ENCODE measurements around the gene PTGDR. TPM values are rescaled to one million over a fixed set of nuclear protein-coding genes. Genes with fewer than 3 reads are reported as not detected.

The PTGDR gene
- total and polyA plus RNA-seq, 10 of the 15 experiments (the other 5 are each of a cell fraction or from before 2014, with no cell fraction given): not detected

- TF ChIP-seq CTCF (IDR thresholded peaks at IDR 0.05 in 2 of 3, conservative IDR thresholded peaks at IDR 0.05 in 1 of 3; ENCODE audit: control insufficient read depth in 2 of 3, extremely low read depth in 1 of 3, insufficient read depth in 1 of 3, low read depth in 3 of 3, low read length in 3 of 3): peak; percentile 31 to 37 (median 35); a peak in 4 of 6 replicates
These were observed 4.9 kb downstream of the PTGDR start (continued) for GRCh38 chr14:52272375-52272774.

- no peak for FAIRE-seq
- DNase-seq (ENCODE audit: low read depth, low spot score): no peak
- no peak for ATAC-seq
- ChIA-PET CTCF (no interaction called here), RAD21 (ENCODE audit: unreplicated experiment) (no interaction called here), SMC1A (ENCODE audit: uncharacterized antibody, unreplicated experiment) (no interaction called here), POLR2A (no interaction called here)
- no peaks in the 10 kb centered on the region for H3K36me3 ChIP-seq (ENCODE audit: control insufficient read depth in 2 of 2, insufficient read depth in 2 of 2, low read length in 1 of 2)
- WGBS (ENCODE audit: insufficient coverage, insufficient replicate concordance, low lambda C conversion rate, missing lambda C conversion rate): 30% methylated on average over 3 of the region's 3 CpGs
- no peak overlapping the region for H3K4me2 ChIP-seq (ENCODE audit: control insufficient read depth, insufficient read depth)
- in situ Hi-C loops (cut with MboI): loop anchor here (10.0 kb wide), 1 partner anchor 231 kb away; no protein-coding TSS in a partner anchor
- no TSS peak for BruUV-seq (replicated peaks)
- H3K27ac ChIP-seq (ENCODE audit: control insufficient read depth, insufficient read depth): no peak overlapping the region
- no peaks in the 10 kb centered on the region for H4K20me1 ChIP-seq (ENCODE audit: control insufficient read depth, insufficient read depth)
- no peak overlapping the region for H3K9ac ChIP-seq (ENCODE audit: control insufficient read depth, insufficient read depth, low read length)
- H2AFZ ChIP-seq (ENCODE audit: control insufficient read depth, low read depth, low read length): no peak overlapping the region
- no peaks in the 10 kb centered on the region for H3K79me2 ChIP-seq (ENCODE audit: control insufficient read depth, insufficient read depth, low read length)
- intact Hi-C loops (cut with micrococcal nuclease; ENCODE audit: unreplicated experiment): no loop called here
- peaks cover 0 to 3% of the 10 kb centered on the region in 2 experiments; a peak in 1 of 4 replicates for H3K27me3 ChIP-seq (replicated peaks in 1 of 2; ENCODE audit: control insufficient read depth in 2 of 2, insufficient read depth in 2 of 2, low read length in 1 of 2)
- H3K4me3 ChIP-seq: no peak overlapping the region
- TF ChIP-seq NFIC (IDR thresholded peaks at IDR 0.05; ENCODE audit: low read depth, low read length) (no peak), PML (IDR thresholded peaks at IDR 0.05; ENCODE audit: low read length) (no peak), RBBP5 (conservative IDR thresholded peaks at IDR 0.05) (no peak)
- TF ChIP-seq, protein P1, sequence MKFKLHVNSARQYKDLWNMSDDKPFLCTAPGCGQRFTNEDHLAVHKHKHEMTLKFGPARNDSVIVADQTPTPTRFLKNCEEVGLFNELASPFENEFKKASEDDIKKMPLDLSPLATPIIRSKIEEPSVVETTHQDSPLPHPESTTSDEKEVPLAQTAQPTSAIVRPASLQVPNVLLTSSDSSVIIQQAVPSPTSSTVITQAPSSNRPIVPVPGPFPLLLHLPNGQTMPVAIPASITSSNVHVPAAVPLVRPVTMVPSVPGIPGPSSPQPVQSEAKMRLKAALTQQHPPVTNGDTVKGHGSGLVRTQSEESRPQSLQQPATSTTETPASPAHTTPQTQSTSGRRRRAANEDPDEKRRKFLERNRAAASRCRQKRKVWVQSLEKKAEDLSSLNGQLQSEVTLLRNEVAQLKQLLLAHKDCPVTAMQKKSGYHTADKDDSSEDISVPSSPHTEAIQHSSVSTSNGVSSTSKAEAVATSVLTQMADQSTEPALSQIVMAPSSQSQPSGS (IDR thresholded peaks at IDR 0.05; ENCODE audit: low read length): no peak
- no peaks in the 10 kb centered on the region for H3K4me1 ChIP-seq (ENCODE audit: control insufficient read depth, insufficient read depth, low read length)
- no peaks in the 10 kb centered on the region for H3K9me3 ChIP-seq (replicated peaks; ENCODE audit: control insufficient read depth, insufficient read depth, low read length)
These were observed 7.9 kb downstream of the PTGDR start for GRCh38 chr14:52275372-52275771.
